GM19193 (cell line): ENCODE results near the gene OPCML.

ENCODE experiments used
- POLR2A ChIP-seq: IDR thresholded peaks from 4 replicates; pipeline ENCODE4 v1.6.1; 2011; ENCODE audit not compliant: insufficient read depth, insufficient read length; ENCODE audit errors: extremely low read depth

Gene OPCML

DNA sequence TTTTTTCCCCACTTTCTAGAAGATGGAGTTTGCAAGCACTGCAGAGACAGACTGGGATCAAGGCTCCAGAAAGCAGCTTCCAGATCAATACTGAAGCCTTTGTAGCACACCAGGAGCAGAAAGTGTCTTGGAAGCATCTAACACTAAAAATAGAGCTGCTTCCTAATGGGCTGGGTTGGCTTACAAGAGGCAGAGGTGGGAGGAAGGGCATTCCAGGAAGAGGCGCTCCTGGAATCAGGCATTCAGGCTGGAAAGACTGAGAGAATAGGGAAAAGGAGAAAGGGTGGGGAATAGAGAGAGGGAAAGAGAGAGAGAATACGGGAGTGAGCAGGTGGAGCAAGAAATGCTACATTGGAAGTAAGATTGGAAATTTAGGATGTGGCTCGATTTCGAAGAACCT is 395.9 kb downstream of the OPCML start:
- no peak for TF ChIP-seq POLR2A

GRCh38 chr11:133134314-133135173 is 397.8 kb downstream of the OPCML start:
- no peak for TF ChIP-seq POLR2A

DNA sequence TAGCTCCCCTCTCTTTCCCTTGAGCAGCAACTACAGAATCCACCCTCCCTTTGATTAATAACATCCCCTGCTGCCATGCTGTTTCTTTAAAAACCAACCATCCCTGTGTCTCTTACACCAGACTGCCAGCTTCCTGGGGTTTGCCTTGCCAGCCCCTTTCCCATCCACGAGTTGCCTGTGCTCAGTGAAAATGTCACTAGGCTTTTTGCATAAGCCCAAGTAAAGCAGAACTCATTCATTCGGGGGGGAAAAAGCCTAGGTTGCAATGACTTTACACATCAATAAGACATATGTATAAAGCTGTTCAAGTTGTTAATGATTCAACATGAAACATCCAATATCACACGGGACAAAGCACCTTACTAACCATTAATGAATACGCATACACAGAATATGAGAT is 398.7 kb downstream of the OPCML start:
- no peak for TF ChIP-seq POLR2A

GRCh38 chr11:133133050-133133449 is 399.3 kb downstream of the OPCML start:
- no peak for TF ChIP-seq POLR2A

GRCh38 chr11:133127741-133128140 is 404.6 kb downstream of the OPCML start:
- TF ChIP-seq POLR2A, result no peak

GRCh38 chr11:133123796-133124195 is 408.5 kb downstream of the OPCML start:
- no peak for TF ChIP-seq POLR2A

- TF ChIP-seq POLR2A, result no peak
These were observed 408.9 kb downstream of the OPCML start for GRCh38 chr11:133123366-133123765.

- no peak for TF ChIP-seq POLR2A
These were observed 410.0 kb downstream of the OPCML start for GRCh38 chr11:133122256-133122655.

GRCh38 chr11:133118563-133119268 is 413.6 kb downstream of the OPCML start:
- no peak for TF ChIP-seq POLR2A

GRCh38 chr11:133115099-133115498 is 417.2 kb downstream of the OPCML start:
- no peak for TF ChIP-seq POLR2A

- TF ChIP-seq POLR2A, result no peak
These were observed 424.5 kb downstream of the OPCML start for GRCh38 chr11:133107763-133108162.

DNA sequence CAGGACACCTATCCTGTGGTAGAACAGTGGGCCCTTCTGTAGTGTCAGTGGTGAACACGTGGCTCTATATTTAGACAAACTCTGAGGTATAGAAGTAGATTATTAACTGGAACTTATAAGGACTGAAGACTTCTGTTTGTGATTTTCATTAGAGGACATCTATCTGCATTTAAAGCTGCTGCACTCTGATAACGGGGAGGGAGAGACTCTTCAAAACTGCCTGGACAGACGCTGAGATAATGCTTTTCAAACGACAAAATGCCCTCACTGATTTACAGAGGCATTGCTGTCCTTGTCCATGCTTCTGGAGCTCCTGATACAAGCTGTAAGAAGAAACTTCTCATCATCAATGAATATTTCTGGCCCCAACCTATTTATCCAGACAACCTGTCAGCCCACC is 425.2 kb downstream of the OPCML start:
- no peak for TF ChIP-seq POLR2A

GRCh38 chr11:133106417-133106816 is 425.9 kb downstream of the OPCML start:
- no peak for TF ChIP-seq POLR2A

GRCh38 chr11:133104009-133104744 is 428.1 kb downstream of the OPCML start:
- TF ChIP-seq POLR2A, result no peak

DNA sequence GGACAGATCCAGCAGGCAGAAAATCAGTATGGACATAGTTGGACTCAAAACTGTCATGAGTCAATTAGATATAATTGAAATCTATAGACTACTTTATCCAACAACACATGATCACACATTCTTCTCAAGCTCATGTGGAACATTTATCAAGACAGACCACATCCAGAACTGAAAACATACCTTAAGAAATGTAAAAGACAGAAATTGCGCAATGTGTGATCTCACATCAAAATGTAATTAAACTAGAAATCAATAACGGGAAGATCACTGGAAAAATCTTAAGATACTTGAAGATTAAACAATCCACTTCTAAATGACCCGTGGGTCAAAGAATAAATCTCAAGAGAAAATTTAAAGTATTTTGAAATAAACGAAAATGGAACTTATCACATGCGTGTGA is 435.3 kb downstream of the OPCML start:
- TF ChIP-seq POLR2A, result no peak

DNA sequence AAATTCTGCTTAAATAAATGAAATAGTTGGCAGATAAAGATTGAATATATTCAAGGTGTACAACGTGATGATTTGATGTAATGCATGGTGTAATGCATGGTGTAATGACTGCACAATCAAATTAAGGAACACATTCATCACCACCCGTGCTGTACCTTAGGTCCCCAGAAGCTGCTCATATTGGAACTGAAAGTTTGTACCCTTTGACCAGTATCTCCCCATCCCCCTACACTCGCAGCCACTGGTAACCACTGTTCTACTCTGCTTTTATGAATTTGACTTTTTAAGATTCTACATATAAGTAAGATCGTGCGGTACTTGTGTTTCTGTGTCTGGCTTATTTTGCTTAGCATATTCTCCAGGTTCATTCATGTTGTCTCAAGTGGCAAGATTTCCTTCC is 445.8 kb downstream of the OPCML start:
- no peak for TF ChIP-seq POLR2A

DNA sequence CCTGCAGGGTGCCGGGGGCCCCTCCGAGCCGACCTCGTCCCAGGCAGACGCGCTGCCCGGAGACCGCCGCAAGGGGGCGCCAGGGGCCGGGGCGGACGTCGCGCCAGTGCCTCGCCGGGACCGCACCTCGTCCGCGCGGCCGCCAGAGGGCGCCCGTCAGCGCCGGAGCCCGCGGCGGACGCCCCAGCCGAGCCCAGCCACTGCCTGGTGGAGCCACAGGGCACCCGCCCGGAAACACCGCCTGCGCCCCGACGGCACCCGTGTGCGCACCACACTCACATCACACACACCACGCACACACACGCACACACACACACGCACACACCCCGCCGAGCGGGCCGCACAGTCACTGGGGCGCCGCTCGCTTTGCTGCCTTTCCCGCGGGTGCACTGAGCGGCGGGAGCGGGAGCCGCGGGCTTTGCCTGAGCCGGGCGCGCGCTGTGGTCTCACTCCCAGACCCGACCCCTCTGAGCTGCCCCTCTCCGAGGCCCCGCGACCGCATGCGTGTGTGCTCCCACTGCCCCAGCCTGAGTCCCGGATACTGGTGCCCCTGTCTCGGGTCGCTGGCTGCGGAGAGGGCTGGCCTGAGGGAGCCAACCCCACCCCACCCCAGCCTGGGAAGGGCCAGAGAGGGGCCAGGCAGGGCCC is 449.3 kb downstream of the OPCML start:
- TF ChIP-seq POLR2A, result no peak
